Uterus (tissue), 2 donors: ENCODE data around the gene GNG7.
"Not testable (repeated sequence)": the region's sequence is repeated elsewhere in the genome, so short reads cannot be mapped to it uniquely, and the experiment has no call there.

Source experiments
- CTCF ChIP-seq, 4 experiments: fragments of 200-600 bp in 2 of 4; fragments of 450-650 bp in 2 of 4; sonication (generic) in 2 of 4; IDR thresholded peaks; one replicate each; pipeline ENCODE4 v1.5.1; 2016 to 2019; ENCODE audit warnings: antibody characterized with exemption in 4 of 4, mild to moderate bottlenecking in 2 of 4, moderate library complexity in 1 of 4
- POLR2A ChIP-seq, 2 donors: fragments of 450-650 bp; IDR thresholded peaks; one replicate each; pipeline ENCODE4 v1.6.1; 2016; ENCODE audit warnings: antibody characterized with exemption in 2 of 2, mild to moderate bottlenecking in 1 of 2, moderate library complexity in 1 of 2

GRCh38 chr19:2714102-2714501 lies 11.6 kb upstream of the GNG7 start:
- TF ChIP-seq CTCF, POLR2A (IDR thresholded peaks at IDR 0.05): not testable (repeated sequence)
